H1 (cell line): Measurements from ENCODE around the gene TMEM120B. TPM values are rescaled to one million over a fixed set of nuclear protein-coding genes. Genes with fewer than 3 reads are reported as not detected.

ENCODE experiments used
- CHD2 ChIP-seq: IDR thresholded peaks from 2 replicates; pipeline ENCODE4 v1.6.1; 2012; ENCODE audit warnings: low read length, improper control_type of control experiment
- polyA plus RNA-seq, 7 experiments: library from polyadenylated mRNA; depleted of rRNA in 3 of 7; stranded (reverse) in 5 of 7; unstranded in 2 of 7; fragments of >200 nt in 5 of 7; fragments of 200-250 nt in 2 of 7; gene quantifications; 1 replicate in 5 of 7; 2 replicates in 1 of 7; 4 replicates in 1 of 7; pipeline versions ENCODE4 v1.2.1 to v1.2.3, GENCODE V29; 2011 to 2013; ENCODE audit warnings: missing spikeins in 2 of 7, mixed read lengths in 2 of 7
- total RNA-seq: library from RNA; stranded (reverse); fragmentation: NEBNext Ultra II Directional; extraction: Animal tissue kit (Norgen Biotek cat#: 25700); gene quantifications from 2 replicates; pipeline ENCODE4 v1.2.1, GENCODE V29; 2021

The TMEM120B gene
- total and polyA plus RNA-seq, 2 of the 8 experiments (the other 6 are each of a cell fraction or from before 2014, with no cell fraction given), result 22.0 to 29.1 TPM

DNA sequence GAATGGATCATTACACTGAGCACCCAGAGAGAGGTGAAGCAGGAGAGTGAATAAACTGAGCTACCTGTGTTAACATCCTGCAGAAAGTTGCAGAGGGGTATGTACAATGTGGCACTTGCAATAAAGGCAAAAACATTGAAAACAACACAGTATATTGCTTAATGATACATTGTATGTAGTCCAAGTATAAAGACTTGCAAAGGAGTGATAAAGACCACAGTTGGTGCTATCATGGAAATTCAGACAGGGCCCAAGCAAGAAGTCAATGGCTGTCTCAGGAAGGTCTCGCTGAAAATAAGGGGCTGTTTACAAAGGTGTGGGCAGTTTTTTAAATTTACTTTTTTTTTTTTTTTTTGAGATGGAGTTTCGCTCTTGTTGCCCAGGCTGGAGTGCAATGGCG is 10.0 kb downstream of the TMEM120B start (continued):
- TF ChIP-seq CHD2, result no peak
